Activated T-cell treated with anti-CD3 and anti-CD28 coated beads, Interleukin-2, amount 50 U/mL, for 4 hours (primary cell): Measurements from ENCODE around the gene TPX2. TPM values are rescaled to one million over a fixed set of nuclear protein-coding genes. Genes with fewer than 3 reads are reported as not detected.
A peak's percentile ranks its signal among the peaks of the same experiment; 100 is the strongest.

ENCODE experiments used
- ATAC-seq, 2 donors: fragments of 200-7000 bp; cut with Tn5 transposase; one replicate each; pipeline ENCODE4 v1.10.0; 2021
- DNase-seq: peaks from one replicate; pipeline ENCODE4 v3.0.0-alpha.2; 2020
- H3K27me3 Mint-ChIP-seq: one replicate; pipeline ENCODE4 v1.8.0; 2021; ENCODE audit warnings: low read depth, mixed read lengths
- H3K36me3 Mint-ChIP-seq: one replicate; pipeline ENCODE4 v1.8.0; 2022; ENCODE audit warnings: mixed read lengths; ENCODE audit not compliant: insufficient read depth
- H3K4me1 Mint-ChIP-seq: one replicate; pipeline ENCODE4 v1.8.0; 2021; ENCODE audit warnings: low read depth, mixed read lengths
- H3K4me3 Mint-ChIP-seq: one replicate; pipeline ENCODE4 v1.8.0; 2021; ENCODE audit warnings: mild to moderate bottlenecking, moderate library complexity, mixed read lengths
- H3K9me3 Mint-ChIP-seq: one replicate; pipeline ENCODE4 v1.8.0; 2021; ENCODE audit warnings: mixed read lengths
- total RNA-seq, 3 donors: library from RNA; stranded (reverse); gene quantifications; one replicate each; pipeline ENCODE4 v1.2.1, GENCODE V29; 2021

The TPX2 gene
- total RNA-seq, 3 donors from 2014 or later: 8.0 to 9.9 (median 9.3) TPM

DNA sequence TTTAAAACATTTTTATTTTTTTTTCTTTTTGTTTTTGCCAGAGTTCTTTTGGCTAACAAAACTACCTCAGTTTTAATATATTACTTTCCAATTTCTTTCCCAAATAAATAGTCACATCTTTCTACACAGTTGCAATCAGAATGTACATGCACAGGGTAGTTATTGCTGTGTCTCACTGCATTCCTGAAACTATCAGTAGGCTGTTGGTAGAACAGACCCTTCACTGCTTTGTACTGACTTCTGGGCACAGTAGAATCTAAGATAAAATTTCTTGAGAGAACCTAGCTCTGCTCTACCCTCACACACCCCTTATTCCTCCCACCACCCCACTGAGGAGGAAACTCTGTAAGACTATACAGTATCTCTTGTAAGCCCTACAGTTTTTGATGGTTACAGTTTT is 19.9 kb downstream of the TPX2 start:
- H3K4me1 Mint-ChIP-seq: peaks cover 2% of the 10 kb centered on the region
- ATAC-seq (no peak), DNase-seq (no peak)
- H3K4me3 Mint-ChIP-seq: no peak overlapping the region
- no peaks in the 10 kb centered on the region for H3K9me3 Mint-ChIP-seq
- H3K36me3 Mint-ChIP-seq: no peaks in the 10 kb centered on the region
- H3K27me3 Mint-ChIP-seq: no peaks in the 10 kb centered on the region

DNA sequence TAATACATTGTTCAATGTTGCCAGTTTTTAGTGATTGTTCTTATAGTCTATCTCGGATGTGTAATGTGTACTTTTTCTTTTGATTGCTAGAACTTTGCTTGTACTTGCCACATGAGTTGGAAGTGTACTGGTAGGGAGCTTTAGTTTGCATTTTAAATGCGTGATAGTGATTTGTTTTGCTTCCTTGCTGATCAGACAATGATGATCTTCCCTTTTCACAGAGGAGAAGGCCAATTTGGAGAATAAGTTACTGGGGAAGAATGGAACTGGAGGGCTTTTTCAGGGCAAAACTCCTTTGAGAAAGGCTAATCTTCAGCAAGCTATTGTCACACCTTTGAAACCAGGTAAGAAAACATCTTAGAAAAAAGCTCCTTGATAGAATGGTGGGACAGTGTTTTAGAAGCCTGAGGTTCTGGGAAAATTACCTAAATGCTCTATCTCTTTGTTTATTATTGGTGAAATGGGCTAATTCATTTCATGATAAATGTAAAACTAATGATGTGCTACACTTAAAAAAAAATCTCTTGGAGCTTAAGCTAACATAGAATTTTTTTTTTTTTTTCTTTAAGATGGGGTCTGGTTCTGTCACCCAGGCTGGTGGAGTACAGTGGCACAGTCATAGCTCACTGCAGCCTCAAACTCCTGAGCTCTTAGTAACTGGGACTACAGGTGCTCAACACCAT is 20.9 kb downstream of the TPX2 start:
- H3K4me3 Mint-ChIP-seq: no peak overlapping the region
- no peaks in the 10 kb centered on the region for H3K9me3 Mint-ChIP-seq
- no peak for DNase-seq

DNA sequence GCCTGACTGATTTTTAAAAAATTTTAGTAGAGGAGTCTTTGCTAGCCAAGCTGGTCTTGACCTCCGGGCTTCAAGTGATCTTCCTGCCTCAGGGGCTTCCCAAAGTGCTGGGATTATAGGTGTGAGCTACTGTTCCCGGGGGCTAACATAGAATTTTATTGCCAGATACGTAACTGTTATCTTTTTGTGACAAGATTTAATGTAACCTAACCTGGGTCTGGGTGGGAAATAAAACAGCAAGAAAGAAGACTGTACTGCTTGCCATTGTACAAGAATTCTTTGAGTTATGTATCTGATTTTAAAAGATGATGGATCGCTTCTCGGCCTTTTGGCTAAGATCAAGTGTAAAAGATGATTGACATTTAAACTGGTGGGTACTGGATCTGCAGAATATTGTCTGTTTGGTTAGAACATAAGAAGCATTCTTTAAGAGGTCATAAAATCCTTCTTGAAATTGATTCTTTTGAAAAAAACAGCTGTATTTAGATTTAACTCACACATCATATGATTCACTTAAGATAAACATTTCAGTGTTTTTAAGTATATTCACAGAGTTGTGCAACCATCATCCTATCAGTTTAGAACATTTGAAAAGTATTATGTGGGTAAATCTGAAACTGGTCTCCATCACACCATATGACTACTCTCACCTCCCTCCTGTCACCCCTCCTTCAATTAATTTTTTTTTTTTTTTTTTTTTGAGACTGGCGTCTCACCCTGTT is 21.6 kb downstream of the TPX2 start:
- H3K27me3 Mint-ChIP-seq: no peaks in the 10 kb centered on the region
- ATAC-seq: no peak
- peaks cover 2% of the 10 kb centered on the region for H3K4me1 Mint-ChIP-seq
- DNase-seq: no peak
- no peaks in the 10 kb centered on the region for H3K9me3 Mint-ChIP-seq
- no peaks in the 10 kb centered on the region for H3K36me3 Mint-ChIP-seq
- H3K4me3 Mint-ChIP-seq: no peak overlapping the region

More for the DNA sequence above, 20.9 kb downstream of the TPX2 start:
- Mint-ChIP-seq H3K4me1 (peaks cover 2% of the 10 kb centered on the region), H3K36me3 (no peaks in the 10 kb centered on the region), H3K27me3 (no peaks in the 10 kb centered on the region)
- no peak for ATAC-seq

- peaks cover 4% of the 10 kb centered on the region for H3K4me1 Mint-ChIP-seq
- H3K4me3 Mint-ChIP-seq: no peak overlapping the region
- H3K9me3 Mint-ChIP-seq: no peaks in the 10 kb centered on the region
- H3K27me3 Mint-ChIP-seq: no peaks in the 10 kb centered on the region
- H3K36me3 Mint-ChIP-seq: no peaks in the 10 kb centered on the region
- no peak for DNase-seq
- no peak for ATAC-seq
These were observed 25.7 kb downstream of the TPX2 start for GRCh38 chr20:31764641-31765305.

DNA sequence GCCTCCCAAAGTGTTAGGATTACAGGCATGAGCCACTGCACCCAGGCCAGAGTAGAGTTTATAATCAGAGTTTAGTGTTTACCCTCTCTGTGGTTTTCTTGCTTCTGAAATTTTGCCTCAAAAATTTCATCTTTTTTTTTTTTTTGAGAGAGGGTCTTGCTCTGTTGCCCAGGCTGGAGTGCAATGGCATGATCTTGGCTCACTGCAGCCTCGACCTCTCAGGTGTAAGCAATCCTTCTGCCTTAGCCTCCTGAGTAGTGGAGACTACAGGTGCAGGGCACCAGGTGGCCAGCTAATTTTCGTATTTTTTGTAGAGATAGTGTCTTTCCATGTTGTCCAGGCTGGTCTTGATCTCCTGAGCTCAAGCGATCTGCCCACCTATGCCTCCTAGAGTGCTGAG is 28.7 kb downstream of the TPX2 start:
- DNase-seq: no peak
- Mint-ChIP-seq H3K9me3 (no peaks in the 10 kb centered on the region), H3K4me3 (no peak overlapping the region), H3K36me3 (no peaks in the 10 kb centered on the region), H3K4me1 (peaks cover 13% of the 10 kb centered on the region), H3K27me3 (no peaks in the 10 kb centered on the region)
- no peak for ATAC-seq

GRCh38 chr20:31769681-31770080 is 30.6 kb downstream of the TPX2 start:
- Mint-ChIP-seq H3K9me3 (no peaks in the 10 kb centered on the region), H3K4me3 (no peak overlapping the region), H3K36me3 (no peaks in the 10 kb centered on the region), H3K4me1 (peaks cover 12% of the 10 kb centered on the region), H3K27me3 (no peaks in the 10 kb centered on the region)
- DNase-seq (no peak), ATAC-seq (no peak)

DNA sequence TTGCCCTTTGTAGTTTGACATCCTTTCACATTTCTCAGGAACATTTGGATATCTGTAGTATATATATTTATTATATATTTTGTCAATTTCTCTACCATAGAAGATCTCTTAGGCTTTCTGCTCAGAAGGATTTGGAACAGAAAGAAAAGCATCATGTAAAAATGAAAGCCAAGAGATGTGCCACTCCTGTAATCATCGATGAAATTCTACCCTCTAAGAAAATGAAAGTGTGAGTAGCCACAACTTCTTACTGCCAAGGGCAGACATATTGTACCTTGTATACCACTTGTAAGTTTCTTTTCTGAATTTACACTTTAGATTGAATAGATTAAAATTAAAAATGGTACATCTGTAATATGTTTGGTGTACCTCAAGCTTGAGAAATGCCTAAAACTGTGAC is 31.2 kb downstream of the TPX2 start:
- DNase-seq: no peak
- no peaks in the 10 kb centered on the region for H3K27me3 Mint-ChIP-seq
- no peaks in the 10 kb centered on the region for H3K36me3 Mint-ChIP-seq
- ATAC-seq: no peak
- peaks cover 12% of the 10 kb centered on the region for H3K4me1 Mint-ChIP-seq
- H3K9me3 Mint-ChIP-seq: no peaks in the 10 kb centered on the region
- H3K4me3 Mint-ChIP-seq: peak overlapping the region; percentile 35

- no peaks in the 10 kb centered on the region for H3K36me3 Mint-ChIP-seq
- H3K9me3 Mint-ChIP-seq: no peaks in the 10 kb centered on the region
- H3K4me3 Mint-ChIP-seq: no peak overlapping the region
- no peak for ATAC-seq
- no peak for DNase-seq
- H3K27me3 Mint-ChIP-seq: no peaks in the 10 kb centered on the region
- peaks cover 12% of the 10 kb centered on the region for H3K4me1 Mint-ChIP-seq
These were observed 35.3 kb downstream of the TPX2 start for GRCh38 chr20:31774408-31774807.

- H3K9me3 Mint-ChIP-seq: no peaks in the 10 kb centered on the region
- no peaks in the 10 kb centered on the region for H3K36me3 Mint-ChIP-seq
- ATAC-seq (no peak), DNase-seq (no peak)
- H3K27me3 Mint-ChIP-seq: no peaks in the 10 kb centered on the region
- no peak overlapping the region for H3K4me3 Mint-ChIP-seq
- no peaks in the 10 kb centered on the region for H3K4me1 Mint-ChIP-seq
These were observed 41.7 kb downstream of the TPX2 start for GRCh38 chr20:31780839-31781238.

DNA sequence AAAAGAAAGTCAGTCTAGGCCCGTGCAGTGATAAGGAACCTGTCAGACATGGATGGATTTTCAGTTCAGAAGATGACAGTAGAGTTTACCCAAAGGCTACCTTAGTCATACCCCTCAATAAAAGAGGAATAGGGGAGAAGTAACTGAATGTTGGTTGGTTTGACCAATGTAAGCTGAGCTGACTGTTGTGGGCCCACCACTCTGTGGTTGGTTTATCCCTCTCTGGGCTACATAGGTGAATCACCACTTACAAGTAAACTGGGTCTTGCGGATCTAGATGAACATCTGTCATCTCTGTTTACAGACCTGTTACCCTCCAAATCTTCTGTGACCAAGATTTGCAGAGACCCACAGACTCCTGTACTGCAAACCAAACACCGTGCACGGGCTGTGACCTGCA is 42.9 kb downstream of the TPX2 start:
- H3K4me3 Mint-ChIP-seq: no peak overlapping the region

GRCh38 chr20:31784354-31785044 is 45.4 kb downstream of the TPX2 start:
- Mint-ChIP-seq H3K36me3 (no peaks in the 10 kb centered on the region), H3K4me1 (no peaks in the 10 kb centered on the region)
- no peak for DNase-seq

More for the DNA sequence above, 42.9 kb downstream of the TPX2 start:
- no peaks in the 10 kb centered on the region for H3K36me3 Mint-ChIP-seq
- no peaks in the 10 kb centered on the region for H3K4me1 Mint-ChIP-seq
- ATAC-seq (no peak), DNase-seq (no peak)
- no peaks in the 10 kb centered on the region for H3K27me3 Mint-ChIP-seq
- no peaks in the 10 kb centered on the region for H3K9me3 Mint-ChIP-seq

GRCh38 chr20:31785089-31785488 is 46.0 kb downstream of the TPX2 start:
- no peaks in the 10 kb centered on the region for H3K4me1 Mint-ChIP-seq
- DNase-seq (no peak), ATAC-seq (no peak)
- no peaks in the 10 kb centered on the region for H3K9me3 Mint-ChIP-seq
- H3K27me3 Mint-ChIP-seq: no peaks in the 10 kb centered on the region
- H3K4me3 Mint-ChIP-seq: no peak overlapping the region
- H3K36me3 Mint-ChIP-seq: no peaks in the 10 kb centered on the region

More at GRCh38 chr20:31784354-31785044, 45.4 kb downstream of the TPX2 start:
- Mint-ChIP-seq H3K9me3 (no peaks in the 10 kb centered on the region), H3K4me3 (no peak overlapping the region), H3K27me3 (no peaks in the 10 kb centered on the region)
- ATAC-seq: no peak

GRCh38 chr20:31788578-31788977 is 49.5 kb downstream of the TPX2 start:
- Mint-ChIP-seq H3K27me3 (no peaks in the 10 kb centered on the region), H3K9me3 (no peaks in the 10 kb centered on the region), H3K4me1 (no peaks in the 10 kb centered on the region), H3K36me3 (no peaks in the 10 kb centered on the region), H3K4me3 (no peak overlapping the region)
- no peak for DNase-seq
- ATAC-seq: no peak

- no peaks in the 10 kb centered on the region for H3K4me1 Mint-ChIP-seq
- ATAC-seq (no peak), DNase-seq (no peak)
- no peak overlapping the region for H3K4me3 Mint-ChIP-seq
- H3K27me3 Mint-ChIP-seq: no peaks in the 10 kb centered on the region
- no peaks in the 10 kb centered on the region for H3K36me3 Mint-ChIP-seq
- H3K9me3 Mint-ChIP-seq: no peaks in the 10 kb centered on the region
These were observed 51.3 kb downstream of the TPX2 start for GRCh38 chr20:31790401-31790800.
